Left lung (tissue), 10 donors: Measurements from ENCODE around the gene ITGA2. TPM values are rescaled to one million over a fixed set of nuclear protein-coding genes. Genes with fewer than 3 reads are reported as not detected.

Experiments
- ATAC-seq: fragments of 200-7000 bp; cut with Tn5 transposase; one replicate; pipeline ENCODE4 v1.9.1; 2020; ENCODE audit warnings: moderate library complexity
- DNase-seq, 4 donors: peaks; one replicate each; pipeline ENCODE4 v3.0.0-alpha.2; 2013 to 2020
- H3K27ac ChIP-seq, 2 donors: fragments of 200-600 bp; sonication (generic) in 1 of 2; one replicate each; pipeline versions ENCODE4 v1.5.0 to v1.8.0; 2020 to 2021
- H3K27me3 ChIP-seq, 2 donors: fragments of 200-600 bp; sonication (generic) in 1 of 2; one replicate each; pipeline versions ENCODE4 v1.5.0 to v1.8.0; 2020 to 2021
- H3K36me3 ChIP-seq, 2 donors: fragments of 200-600 bp; sonication (generic) in 1 of 2; one replicate each; pipeline versions ENCODE4 v1.5.0 to v1.8.0; 2020 to 2021
- H3K4me1 ChIP-seq, 2 donors: fragments of 200-600 bp; one replicate each; pipeline ENCODE4 v1.8.0; 2021
- H3K4me3 ChIP-seq, 2 donors: fragments of 200-600 bp; sonication (generic) in 1 of 2; one replicate each; pipeline versions ENCODE4 v1.5.0 to v1.8.0; 2020 to 2021; ENCODE audit warnings: mild to moderate bottlenecking in 1 of 2
- H3K9me3 ChIP-seq, 2 donors: fragments of 200-600 bp; sonication (generic) in 1 of 2; one replicate each; pipeline versions ENCODE4 v1.5.0 to v1.8.0; 2020 to 2021
- CTCF ChIP-seq, 2 donors: fragments of 200-600 bp; sonication (generic) in 1 of 2; IDR thresholded peaks; one replicate each; pipeline versions ENCODE4 v1.5.0 to v1.8.0; 2021; ENCODE audit warnings: antibody characterized with exemption in 2 of 2
- intact Hi-C, 2 donors: fragments of 100-400 bp; cut with DNase I; formaldehyde crosslinking; loops; one replicate each; pipeline versions ENCODE4 v1.11.2 to v1.14.2; 2022
- polyA plus RNA-seq, 6 donors: library from polyadenylated mRNA; unstranded; fragments of 120-200 nt; gene quantifications; one replicate each; pipeline ENCODE4 v1.2.1, GENCODE V29; 2013; ENCODE audit not compliant: insufficient read length in 6 of 6
- total RNA-seq, 2 donors: library from RNA; stranded (reverse); fragmentation: NEBNext Ultra II Directional; extraction: Animal tissue kit (Norgen Biotek cat#: 25700); gene quantifications; one replicate each; pipeline ENCODE4 v1.2.1, GENCODE V29; 2021
- donor health status: DM: no; HTN: yes; CAD: no.
- donor health status: DM: no; HTN: no; CAD: no.

ITGA2 gene
- total and polyA plus RNA-seq, 8 donors, result 32.4 to 63.0 (median 48.3) TPM

GRCh38 chr5:53031695-53032096, 42.5 kb downstream of the ITGA2 start:
- peak overlapping the region; percentile 59 to 69 for H3K27ac ChIP-seq
- H3K4me3 ChIP-seq, result no peak overlapping the region
- DNase-seq (peak in 1 of 4 donors; percentile 28), ATAC-seq (peak; percentile 76)
- no peaks in the 10 kb centered on the region for H3K27me3 ChIP-seq
- H3K4me1 ChIP-seq, result peaks cover 9 to 42% of the 10 kb centered on the region in 2 donors
- no peak for TF ChIP-seq CTCF (IDR thresholded peaks at IDR 0.05)
- no peaks in the 10 kb centered on the region for H3K36me3 ChIP-seq
- H3K9me3 ChIP-seq, result no peaks in the 10 kb centered on the region
- intact Hi-C loops, result no loop called here

- TF ChIP-seq CTCF (IDR thresholded peaks at IDR 0.05), result no peak
- no peaks in the 10 kb centered on the region for H3K36me3 ChIP-seq
- no peaks in the 10 kb centered on the region for H3K9me3 ChIP-seq
- DNase-seq, result no peak
- no peak overlapping the region for H3K4me3 ChIP-seq
- H3K4me1 ChIP-seq, result peaks cover 13 to 46% of the 10 kb centered on the region in 2 donors
- peak overlapping the region; percentile 59 to 69 for H3K27ac ChIP-seq
- ATAC-seq, result no peak
- H3K27me3 ChIP-seq, result no peaks in the 10 kb centered on the region
- intact Hi-C loops, result no loop called here
Observed at GRCh38 chr5:53032188-53032587, 43.0 kb downstream of the ITGA2 start.

- H3K9me3 ChIP-seq, result no peaks in the 10 kb centered on the region
- peaks cover 19 to 42% of the 10 kb centered on the region in 2 donors for H3K4me1 ChIP-seq
Observed at GRCh38 chr5:53034832-53035231, 45.7 kb downstream of the ITGA2 start.

GRCh38 chr5:53035868-53036381, 46.8 kb downstream of the ITGA2 start:
- Histone ChIP-seq H3K4me3 (no peak overlapping the region), H3K27ac (no peak overlapping the region), H3K27me3 (no peaks in the 10 kb centered on the region), H3K4me1 (peaks cover 19 to 49% of the 10 kb centered on the region in 2 donors), H3K36me3 (no peaks in the 10 kb centered on the region), H3K9me3 (no peaks in the 10 kb centered on the region)
- intact Hi-C loops, result no loop called here
- DNase-seq (no peak), ATAC-seq (no peak)
- peak in 1 of 2 donors; percentile 10 for TF ChIP-seq CTCF (IDR thresholded peaks at IDR 0.05)

More at GRCh38 chr5:53034832-53035231, 45.7 kb downstream of the ITGA2 start:
- no peak for TF ChIP-seq CTCF (IDR thresholded peaks at IDR 0.05)
- Histone ChIP-seq H3K4me3 (no peak overlapping the region), H3K36me3 (no peaks in the 10 kb centered on the region), H3K27ac (no peak overlapping the region), H3K27me3 (no peaks in the 10 kb centered on the region)
- intact Hi-C loops, result no loop called here
- DNase-seq (no peak), ATAC-seq (no peak)

GRCh38 chr5:53037141-53037859, 48.1 kb downstream of the ITGA2 start:
- Histone ChIP-seq H3K4me1 (peaks cover 15 to 41% of the 10 kb centered on the region in 2 donors), H3K27ac (peak overlapping the region; percentile 35 to 62), H3K36me3 (no peaks in the 10 kb centered on the region), H3K27me3 (no peaks in the 10 kb centered on the region), H3K4me3 (no peak overlapping the region), H3K9me3 (no peaks in the 10 kb centered on the region)
- TF ChIP-seq CTCF (IDR thresholded peaks at IDR 0.05), result no peak
- intact Hi-C loops, result no loop called here
- ATAC-seq, result peak; percentile 79
- no peak for DNase-seq
